BE2C (cell line): ENCODE data around the gene HMX2.

ENCODE experiments used
- DNase-seq: peaks from one replicate; pipeline ENCODE4 v3.0.0-alpha.2; 2020
- H3K27me3 ChIP-seq: fragments of 250-450 bp; sonication (Bioruptor Pico); 2 replicates; pipeline ENCODE4 v1.5.1; 2020; ENCODE audit warnings: mild to moderate bottlenecking
- H3K36me3 ChIP-seq: fragments of 250-450 bp; sonication (Bioruptor Pico); 2 replicates; pipeline ENCODE4 v1.5.1; 2020; ENCODE audit warnings: mild to moderate bottlenecking
- H3K4me1 ChIP-seq: fragments of 250-450 bp; sonication (Bioruptor Pico); 2 replicates; pipeline ENCODE4 v1.5.1; 2020
- H3K4me3 ChIP-seq: 2 replicates; pipeline ENCODE4 v1.5.1; 2011; ENCODE audit warnings: low read depth, low read length
- H3K9me3 ChIP-seq: fragments of 250-450 bp; sonication (Bioruptor Pico); 2 replicates; pipeline ENCODE4 v1.5.1; 2020
- CTCF ChIP-seq: IDR thresholded peaks from 2 replicates; pipeline ENCODE4 v1.5.1; 2012; ENCODE audit warnings: mild to moderate bottlenecking, low read depth, low read length

The HMX2 gene

GRCh38 chr10:123153486-123154091 lies 5.7 kb downstream of the HMX2 start:
- Histone ChIP-seq H3K4me3 (no peak overlapping the region), H3K27me3 (peaks cover 18% of the 10 kb centered on the region), H3K9me3 (0 out of 2 replicates have a peak, but pooled peaks cover 2% of the 10 kb centered on the region), H3K36me3 (peaks cover 37% of the 10 kb centered on the region), H3K4me1 (peaks cover 3% of the 10 kb centered on the region)
- no peak for TF ChIP-seq CTCF
- DNase-seq = no peak

- Histone ChIP-seq H3K4me3 (peak within 1 kb of the TSS; percentile 93), H3K9me3 (0 out of 2 replicates have a peak, but pooled peaks cover 2% of the 10 kb centered on the region), H3K27me3 (peaks cover 12% of the 10 kb centered on the region), H3K4me1 (peaks cover 3% of the 10 kb centered on the region; the same call in 1 of the 2 replicates), H3K36me3 (peaks cover 42% of the 10 kb centered on the region)
- peak; percentile 95 for DNase-seq
- TF ChIP-seq CTCF = no peak
Observed at GRCh38 chr10:123154092-123154710, 6.3 kb downstream of the HMX2 start, which contains the start of gene BUB3. Gene BUB3 (plus strand): TSS chr10:123154402. CDS start chr10:123154918, 516 bp downstream.

- peak overlapping the region; percentile 93 for H3K4me3 ChIP-seq
- H3K36me3 ChIP-seq = peaks cover 47% of the 10 kb centered on the region
- H3K4me1 ChIP-seq = peaks cover 3% of the 10 kb centered on the region; the same call in 1 of the 2 replicates
- no peaks in the 10 kb centered on the region for H3K9me3 ChIP-seq
- TF ChIP-seq CTCF = no peak
- H3K27me3 ChIP-seq = peaks cover 5% of the 10 kb centered on the region
- DNase-seq = peak; percentile 69
Observed at GRCh38 chr10:123154711-123155505, 7.0 kb downstream of the HMX2 start.

GRCh38 chr10:123156078-123156477 lies 8.1 kb downstream of the HMX2 start:
- H3K4me3 ChIP-seq = peak overlapping the region; percentile 93
- peaks cover 58% of the 10 kb centered on the region for H3K36me3 ChIP-seq
- no peaks in the 10 kb centered on the region for H3K27me3 ChIP-seq

GRCh38 chr10:123157210-123157609 lies 9.3 kb downstream of the HMX2 start:
- Histone ChIP-seq H3K27me3 (no peaks in the 10 kb centered on the region), H3K4me3 (no peak overlapping the region)

More at GRCh38 chr10:123156078-123156477, 8.1 kb downstream of the HMX2 start:
- TF ChIP-seq CTCF = no peak
- Histone ChIP-seq H3K4me1 (peaks cover 3% of the 10 kb centered on the region; the same call in 1 of the 2 replicates), H3K9me3 (no peaks in the 10 kb centered on the region)
- no peak for DNase-seq

More at GRCh38 chr10:123157210-123157609, 9.3 kb downstream of the HMX2 start:
- Histone ChIP-seq H3K9me3 (no peaks in the 10 kb centered on the region), H3K36me3 (peaks cover 70% of the 10 kb centered on the region), H3K4me1 (peaks cover 3% of the 10 kb centered on the region; the same call in 1 of the 2 replicates)
- TF ChIP-seq CTCF = no peak
- no peak for DNase-seq
